B cell (primary cell): Measurements from ENCODE around the gene SPPL3.

Experiments used
- CTCF ChIP-seq: fragments of 200-600 bp; IDR thresholded peaks from one replicate; pipeline ENCODE4 v1.8.0; 2022; ENCODE audit warnings: antibody characterized with exemption, mild to moderate bottlenecking
- EZH2 ChIP-seq: IDR thresholded peaks from 2 replicates; pipeline ENCODE4 v1.6.1; 2012; ENCODE audit warnings: borderline replicate concordance, low read depth, mild to moderate bottlenecking, moderate library complexity, low read length; ENCODE audit not compliant: insufficient read depth, poor library complexity, severe bottlenecking

- TF ChIP-seq CTCF (no peak), EZH2 (no peak)
Measured at GRCh38 chr12:120725659-120726509, 178.3 kb downstream of the SPPL3 start, which contains the start of gene ACADS.
